GM19099 (cell line): ENCODE data around the gene PIK3CG.

Experiments
- POLR2A ChIP-seq: IDR thresholded peaks from 3 replicates; pipeline ENCODE4 v1.6.1; 2011; ENCODE audit warnings: low read depth; ENCODE audit not compliant: insufficient read length; ENCODE audit errors: extremely low read depth

The PIK3CG gene

GRCh38 chr7:106896231-106896630, 31.1 kb downstream of the PIK3CG start:
- TF ChIP-seq POLR2A = no peak

- no peak for TF ChIP-seq POLR2A
Measured at GRCh38 chr7:106901828-106902441, 36.9 kb downstream of the PIK3CG start.

- no peak for TF ChIP-seq POLR2A
Measured at GRCh38 chr7:106905734-106906133, 40.7 kb downstream of the PIK3CG start.

- no peak for TF ChIP-seq POLR2A
Measured at GRCh38 chr7:106911959-106912358, 46.9 kb downstream of the PIK3CG start.

- no peak for TF ChIP-seq POLR2A
Measured at GRCh38 chr7:106914018-106914607, 49.0 kb downstream of the PIK3CG start.

GRCh38 chr7:106915407-106915806, 50.3 kb downstream of the PIK3CG start:
- TF ChIP-seq POLR2A = no peak

- TF ChIP-seq POLR2A = no peak
Measured at GRCh38 chr7:106915873-106916272, 50.8 kb downstream of the PIK3CG start.

- TF ChIP-seq POLR2A = no peak
Measured at GRCh38 chr7:106916679-106917078, 51.6 kb downstream of the PIK3CG start.

- TF ChIP-seq POLR2A = no peak
Measured at GRCh38 chr7:106918991-106919390, 53.9 kb downstream of the PIK3CG start.

GRCh38 chr7:106926892-106927291, 61.8 kb downstream of the PIK3CG start:
- no peak for TF ChIP-seq POLR2A

GRCh38 chr7:106927536-106927935, 62.5 kb downstream of the PIK3CG start:
- TF ChIP-seq POLR2A = no peak

GRCh38 chr7:106936236-106936635, 71.2 kb downstream of the PIK3CG start:
- no peak for TF ChIP-seq POLR2A

- no peak for TF ChIP-seq POLR2A
Measured at GRCh38 chr7:106938803-106939202, 73.7 kb downstream of the PIK3CG start.

- TF ChIP-seq POLR2A = no peak
Measured at GRCh38 chr7:106944035-106944665, 79.1 kb downstream of the PIK3CG start.

GRCh38 chr7:106947244-106947728, 82.2 kb downstream of the PIK3CG start:
- TF ChIP-seq POLR2A = no peak

- no peak for TF ChIP-seq POLR2A
Measured at GRCh38 chr7:106952001-106952657, 87.0 kb downstream of the PIK3CG start.

- TF ChIP-seq POLR2A = no peak
Measured at GRCh38 chr7:106952658-106953231, 87.7 kb downstream of the PIK3CG start.
